Measurements from ENCODE around the gene LAMB4. TPM values are rescaled to one million over a fixed set of nuclear protein-coding genes. Genes with fewer than 3 reads are reported as not detected.

The LAMB4 gene, protein sequence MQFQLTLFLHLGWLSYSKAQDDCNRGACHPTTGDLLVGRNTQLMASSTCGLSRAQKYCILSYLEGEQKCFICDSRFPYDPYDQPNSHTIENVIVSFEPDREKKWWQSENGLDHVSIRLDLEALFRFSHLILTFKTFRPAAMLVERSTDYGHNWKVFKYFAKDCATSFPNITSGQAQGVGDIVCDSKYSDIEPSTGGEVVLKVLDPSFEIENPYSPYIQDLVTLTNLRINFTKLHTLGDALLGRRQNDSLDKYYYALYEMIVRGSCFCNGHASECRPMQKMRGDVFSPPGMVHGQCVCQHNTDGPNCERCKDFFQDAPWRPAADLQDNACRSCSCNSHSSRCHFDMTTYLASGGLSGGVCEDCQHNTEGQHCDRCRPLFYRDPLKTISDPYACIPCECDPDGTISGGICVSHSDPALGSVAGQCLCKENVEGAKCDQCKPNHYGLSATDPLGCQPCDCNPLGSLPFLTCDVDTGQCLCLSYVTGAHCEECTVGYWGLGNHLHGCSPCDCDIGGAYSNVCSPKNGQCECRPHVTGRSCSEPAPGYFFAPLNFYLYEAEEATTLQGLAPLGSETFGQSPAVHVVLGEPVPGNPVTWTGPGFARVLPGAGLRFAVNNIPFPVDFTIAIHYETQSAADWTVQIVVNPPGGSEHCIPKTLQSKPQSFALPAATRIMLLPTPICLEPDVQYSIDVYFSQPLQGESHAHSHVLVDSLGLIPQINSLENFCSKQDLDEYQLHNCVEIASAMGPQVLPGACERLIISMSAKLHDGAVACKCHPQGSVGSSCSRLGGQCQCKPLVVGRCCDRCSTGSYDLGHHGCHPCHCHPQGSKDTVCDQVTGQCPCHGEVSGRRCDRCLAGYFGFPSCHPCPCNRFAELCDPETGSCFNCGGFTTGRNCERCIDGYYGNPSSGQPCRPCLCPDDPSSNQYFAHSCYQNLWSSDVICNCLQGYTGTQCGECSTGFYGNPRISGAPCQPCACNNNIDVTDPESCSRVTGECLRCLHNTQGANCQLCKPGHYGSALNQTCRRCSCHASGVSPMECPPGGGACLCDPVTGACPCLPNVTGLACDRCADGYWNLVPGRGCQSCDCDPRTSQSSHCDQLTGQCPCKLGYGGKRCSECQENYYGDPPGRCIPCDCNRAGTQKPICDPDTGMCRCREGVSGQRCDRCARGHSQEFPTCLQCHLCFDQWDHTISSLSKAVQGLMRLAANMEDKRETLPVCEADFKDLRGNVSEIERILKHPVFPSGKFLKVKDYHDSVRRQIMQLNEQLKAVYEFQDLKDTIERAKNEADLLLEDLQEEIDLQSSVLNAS (N-terminal part only)
- 1.8 TPM for total RNA-seq

DNA sequence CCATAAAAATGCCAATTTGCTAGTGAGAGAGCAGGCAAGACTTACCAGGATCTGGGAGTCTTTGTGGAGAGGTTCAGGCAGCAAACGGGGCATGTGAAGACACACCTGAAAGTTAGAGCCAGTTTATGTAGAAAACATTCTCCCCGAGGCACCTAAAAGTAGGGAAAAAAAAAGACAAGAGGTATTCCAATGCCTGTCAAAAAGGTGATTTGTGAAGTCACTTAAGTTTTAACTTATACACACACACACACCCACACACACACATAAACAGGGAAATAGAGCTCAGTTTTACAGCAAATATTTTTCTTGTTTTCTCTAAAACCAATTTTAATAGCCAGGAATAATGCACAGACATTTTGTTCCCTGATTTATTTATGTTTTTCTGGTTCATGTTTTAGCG, at the start of gene LAMB4:
LAMB4 (minus strand) TSS at position 101 of the 400 bp plus-strand sequence. CDS start 7,197 bp downstream, outside the sequence.

DNA sequence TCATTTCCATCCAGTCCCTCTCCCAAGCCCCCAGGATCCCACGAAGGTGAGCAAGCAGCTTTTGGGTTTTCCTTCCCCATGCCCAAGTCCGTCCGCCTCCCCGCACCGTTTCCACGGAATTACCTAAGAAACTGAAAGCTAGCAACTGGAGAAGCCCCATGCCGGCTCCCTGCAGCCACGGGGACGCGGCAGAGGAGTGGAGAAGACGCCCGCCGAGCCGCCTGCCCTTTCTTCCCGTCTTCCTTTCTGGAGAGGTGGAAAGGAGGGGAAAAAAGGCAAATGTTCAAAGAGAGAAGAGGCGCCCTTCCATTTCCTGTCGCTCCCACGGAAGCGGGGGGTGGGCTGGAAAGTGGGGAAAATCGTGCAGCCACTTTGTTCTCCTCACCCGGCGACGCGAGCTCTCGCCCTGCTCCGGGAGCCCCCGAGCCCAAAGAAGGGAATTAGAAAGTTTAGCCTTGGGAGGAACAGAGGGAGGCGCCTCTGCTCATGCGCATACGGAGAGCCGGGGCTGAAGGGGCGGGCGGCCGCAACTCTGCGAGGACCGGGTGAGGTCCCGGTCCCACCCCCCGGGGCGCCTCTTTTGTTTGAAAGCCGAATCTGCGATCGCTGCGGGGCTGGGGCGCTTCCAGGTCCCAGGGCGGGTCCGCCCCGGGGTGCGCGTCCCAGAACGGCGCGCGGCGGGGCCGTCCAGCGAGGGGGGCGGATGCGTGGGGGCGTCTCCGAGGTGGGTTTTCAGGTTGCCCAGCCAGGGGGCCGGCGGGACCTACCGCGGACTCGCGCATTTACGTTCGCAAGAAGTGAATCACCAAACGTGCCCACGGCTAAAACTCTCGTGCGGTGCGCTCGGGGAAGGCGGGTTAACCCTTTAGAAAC, 127.2 kb downstream of the LAMB4 start, which contains the start of gene LAMB1:
LAMB1 (minus strand) TSS at position 436 of the 873 bp plus-strand sequence; CDS start at position 160, 276 bp downstream.

Small RNA genes lying within 50 kb of the gene (small RNA-seq; reads per million reads assigned to genes)
- not detected for gene RF00012 (ENCODE audit: low replicate concordance)

Other genes with a start within 250 kb of the LAMB4 start
- gene DLD, start 239.2 kb downstream of the LAMB4 start, total RNA-seq, result 74.3 TPM
- gene LAMB1, start 127.2 kb downstream of the LAMB4 start, total RNA-seq, result 493 TPM

Measured in metanephros (tissue), 2 donors.